ENCODE data around the gene MRPS22. TPM values are rescaled to one million over a fixed set of nuclear protein-coding genes. Genes with fewer than 3 reads are reported as not detected.

The MRPS22 gene
- total RNA-seq, 1 experiment from 2014 or later = 95.1 TPM

- no peak for DNase-seq (ENCODE audit: low read depth, low spot score)
- ChIA-PET RAD21 (ENCODE audit: low non-redundant PET in 1 of 2, low total read pairs in 2 of 2, uncharacterized antibody in 2 of 2, unreplicated experiment in 2 of 2) (no interaction called here), POLR2A (no interaction called here), CTCF (interaction anchor here (2.1 kb wide), 1 partner anchor 242 kb away, joined by 13 read pairs; no protein-coding TSS in a partner anchor)
- BruUV-seq (replicated peaks) = no TSS peak
- no peaks in the 10 kb centered on the region for H3K9me2 ChIP-seq (ENCODE audit: insufficient read depth)
- no peaks in the 10 kb centered on the region for H4K20me1 ChIP-seq (ENCODE audit: insufficient read depth)
- H3K27me3 ChIP-seq (ENCODE audit: insufficient read depth, low read length) = no peaks in the 10 kb centered on the region
- H3K79me2 ChIP-seq (ENCODE audit: insufficient read depth, low read length) = peaks cover 5% of the 10 kb centered on the region; the same call in 1 of the 2 replicates
- peaks cover 65 to 71% of the 10 kb centered on the region in 2 experiments for H3K36me3 ChIP-seq (ENCODE audit: control insufficient read depth in 1 of 2, insufficient read depth in 2 of 2, low read length in 2 of 2)
- H2AFZ ChIP-seq (ENCODE audit: low read depth, low read length, poor library complexity, severe bottlenecking) = no peak overlapping the region
- TF ChIP-seq TCF7L2 (IDR thresholded peaks at IDR 0.05; ENCODE audit: borderline replicate concordance, extremely low read depth, insufficient read depth, insufficient read length) (no peak), ATF3 (IDR thresholded peaks at IDR 0.05) (no peak), SIN3A (IDR thresholded peaks at IDR 0.05; ENCODE audit: low read depth) (no peak)
- H3K4me1 ChIP-seq (ENCODE audit: control insufficient read depth in 1 of 2, insufficient read depth in 2 of 2, low read length in 2 of 2) = no peaks in the 10 kb centered on the region
- intact Hi-C loops (cut with micrococcal nuclease) = no loop called here
- H3K9me3 ChIP-seq (ENCODE audit: control insufficient read depth in 1 of 2, insufficient read depth in 1 of 2, low read depth in 1 of 2, low read length in 2 of 2) = no peaks in the 10 kb centered on the region
- no peak overlapping the region for H3K27ac ChIP-seq (ENCODE audit: low read depth, low read length)
- ATAC-seq = no peak
- H3K4me2 ChIP-seq (ENCODE audit: low read length) = no peak overlapping the region
- H3K9ac ChIP-seq (ENCODE audit: low read length) = no peak overlapping the region
- H3K4me3 ChIP-seq (replicated peaks in 1 of 2; ENCODE audit: low read depth in 1 of 2, low read length in 2 of 2) = no peak overlapping the region
Measured at GRCh38 chr3:139355476-139355875, 11.7 kb downstream of the MRPS22 start.

GRCh38 chr3:139355891-139356290 is 12.1 kb downstream of the MRPS22 start:
- ATAC-seq (no peak), DNase-seq (ENCODE audit: low read depth, low spot score) (no peak)
- Histone ChIP-seq H4K20me1 (ENCODE audit: insufficient read depth) (no peaks in the 10 kb centered on the region), H3K4me3 (replicated peaks in 1 of 2; ENCODE audit: low read depth in 1 of 2, low read length in 2 of 2) (no peak overlapping the region), H3K27me3 (ENCODE audit: insufficient read depth, low read length) (no peaks in the 10 kb centered on the region), H3K4me2 (ENCODE audit: low read length) (no peak overlapping the region), H3K79me2 (ENCODE audit: insufficient read depth, low read length) (peaks cover 5% of the 10 kb centered on the region; the same call in 1 of the 2 replicates), H3K9ac (ENCODE audit: low read length) (no peak overlapping the region), H3K9me3 (ENCODE audit: control insufficient read depth in 1 of 2, insufficient read depth in 1 of 2, low read depth in 1 of 2, low read length in 2 of 2) (no peaks in the 10 kb centered on the region), H3K9me2 (ENCODE audit: insufficient read depth) (no peaks in the 10 kb centered on the region), H2AFZ (ENCODE audit: low read depth, low read length, poor library complexity, severe bottlenecking) (no peak overlapping the region), H3K4me1 (ENCODE audit: control insufficient read depth in 1 of 2, insufficient read depth in 2 of 2, low read length in 2 of 2) (no peaks in the 10 kb centered on the region), H3K27ac (ENCODE audit: low read depth, low read length) (no peak overlapping the region), H3K36me3 (ENCODE audit: control insufficient read depth in 1 of 2, insufficient read depth in 2 of 2, low read length in 2 of 2) (peaks cover 62 to 71% of the 10 kb centered on the region in 2 experiments)
- BruUV-seq (replicated peaks) = no TSS peak
- intact Hi-C loops (cut with micrococcal nuclease) = no loop called here
- no peak for TF ChIP-seq ELF1 (IDR thresholded peaks at IDR 0.05; ENCODE audit: borderline replicate concordance, low read depth)
- ChIA-PET RAD21 (ENCODE audit: low non-redundant PET in 1 of 2, low total read pairs in 2 of 2, uncharacterized antibody in 2 of 2, unreplicated experiment in 2 of 2) (no interaction called here), CTCF (no interaction called here), POLR2A (no interaction called here)

Data from HCT116 (cell line).